Neural cell (in vitro differentiated cells): ENCODE measurements around the gene IQCH.

ENCODE experiments used
- CTCF ChIP-seq: fragments of 450-650 bp; IDR thresholded peaks from 2 replicates; pipeline ENCODE4 v1.5.1; 2014; ENCODE audit warnings: antibody characterized with exemption, mild to moderate bottlenecking, moderate library complexity; ENCODE audit not compliant: poor library complexity, severe bottlenecking
- MXI1 ChIP-seq: fragments of 450-650 bp; conservative IDR thresholded peaks from 2 replicates; pipeline ENCODE4 v1.6.1; 2014; ENCODE audit warnings: antibody characterized with exemption, mild to moderate bottlenecking; ENCODE audit not compliant: poor library complexity, severe bottlenecking
- POLR2AphosphoS5 ChIP-seq: IDR thresholded peaks from 2 replicates; pipeline ENCODE4 v1.6.1; 2012
- RAD21 ChIP-seq: fragments of 450-650 bp; conservative IDR thresholded peaks from 2 replicates; pipeline ENCODE4 v1.6.1; 2014; ENCODE audit warnings: antibody characterized with exemption, mild to moderate bottlenecking, moderate library complexity
- REST ChIP-seq: IDR thresholded peaks from 2 replicates; pipeline ENCODE4 v1.6.1; 2012; ENCODE audit warnings: borderline replicate concordance
- SMC3 ChIP-seq: fragments of 450-650 bp; conservative IDR thresholded peaks from 2 replicates; pipeline ENCODE4 v1.6.1; 2014; ENCODE audit warnings: antibody characterized with exemption, mild to moderate bottlenecking, moderate library complexity; ENCODE audit not compliant: poor library complexity

DNA sequence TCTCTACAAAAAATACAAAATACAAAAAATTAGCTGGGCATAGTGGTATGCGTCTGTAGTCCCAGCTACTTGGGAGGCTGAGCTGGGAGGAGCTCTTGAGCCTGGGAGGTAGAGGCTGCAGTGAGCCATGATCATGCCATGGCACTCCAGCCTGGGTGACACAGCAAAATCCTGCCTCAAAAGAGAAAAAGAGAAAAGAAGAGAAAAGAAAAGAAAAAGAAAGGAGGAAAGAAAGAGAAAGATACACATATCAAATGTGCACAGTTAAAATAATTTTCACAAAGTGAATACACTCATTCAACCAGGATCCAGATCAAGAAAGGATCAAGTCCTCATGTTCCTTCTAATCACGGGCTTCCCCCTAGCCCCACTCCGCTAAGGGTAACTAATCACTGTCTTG lies 260.5 kb downstream of the IQCH start:
- TF ChIP-seq CTCF (no peak), MXI1 (no peak), SMC3 (no peak), RAD21 (no peak), POLR2AphosphoS5 (no peak), REST (no peak)
